ENCODE measurements around the gene AFF2.

The AFF2 gene

GRCh38 chrX:148620023-148620422 lies 119.6 kb downstream of the AFF2 start:
- H3F3A ChIP-seq (ENCODE audit: insufficient read depth, low read length) = no peaks in the 10 kb centered on the region
- DNase-seq = no peak
- H3K4me3 ChIP-seq (ENCODE audit: low read length) = no peak overlapping the region
- no peaks in the 10 kb centered on the region for H3K9me2 ChIP-seq (replicated peaks; ENCODE audit: insufficient read depth, low read length)
- no peaks in the 10 kb centered on the region for H3K36me3 ChIP-seq (replicated peaks; ENCODE audit: insufficient read depth, low read length)
- no peak overlapping the region for H3K27ac ChIP-seq (ENCODE audit: low read length)
- no peak overlapping the region for H2AFZ ChIP-seq (ENCODE audit: low read length)
- H3K4me1 ChIP-seq (ENCODE audit: low read length) = no peaks in the 10 kb centered on the region
- H4K20me1 ChIP-seq (ENCODE audit: insufficient read depth, low read length) = no peaks in the 10 kb centered on the region
- H3K9me3 ChIP-seq (replicated peaks; ENCODE audit: insufficient read depth, low read length) = no peaks in the 10 kb centered on the region
- no peaks in the 10 kb centered on the region for H3K27me3 ChIP-seq (replicated peaks; ENCODE audit: insufficient read depth, low read length)
- TF ChIP-seq EZH2phosphoT487 (IDR thresholded peaks at IDR 0.05; ENCODE audit: low read length) (no peak), CTCF (IDR thresholded peaks at IDR 0.05; ENCODE audit: low read length) (no peak), EZH2 (optimal IDR thresholded peaks at IDR 0.05; ENCODE audit: low read depth, low read length) (no peak)
- H3K4me2 ChIP-seq (ENCODE audit: low read depth, low read length) = no peak overlapping the region
- H3K9ac ChIP-seq (ENCODE audit: low read length) = no peak overlapping the region
- no peaks in the 10 kb centered on the region for H3K79me2 ChIP-seq (ENCODE audit: low read length)

DNA sequence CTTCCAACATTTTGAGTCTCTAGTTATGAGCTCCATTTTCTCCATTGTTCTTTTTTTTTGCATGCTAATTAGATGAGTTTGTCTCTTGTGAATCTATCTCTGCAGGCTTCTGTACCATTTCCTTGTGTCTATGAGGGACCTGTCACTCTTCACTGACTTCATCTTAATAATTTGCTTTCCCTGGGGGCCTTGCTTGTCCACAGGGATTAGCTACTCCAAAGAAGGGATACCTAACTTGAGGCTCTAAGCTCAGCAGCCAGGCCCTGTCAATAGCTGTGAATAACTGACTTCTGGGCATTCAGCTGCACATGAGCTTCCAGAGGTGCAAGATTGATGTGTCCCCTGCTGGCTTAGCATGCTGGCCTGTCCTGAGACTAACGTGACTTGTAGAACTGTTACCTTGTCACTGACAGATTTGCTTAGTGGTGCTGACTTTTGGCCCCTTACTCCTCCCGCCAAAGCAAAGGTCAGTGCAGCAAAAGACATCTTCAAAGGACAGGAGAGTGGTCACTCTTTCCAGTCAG lies 124.6 kb downstream of the AFF2 start:
- H3K36me3 ChIP-seq (replicated peaks; ENCODE audit: insufficient read depth, low read length) = no peaks in the 10 kb centered on the region
- H3K27ac ChIP-seq (ENCODE audit: low read length) = no peak overlapping the region
- no peaks in the 10 kb centered on the region for H3K79me2 ChIP-seq (ENCODE audit: low read length)
- no peaks in the 10 kb centered on the region for H3K9me2 ChIP-seq (replicated peaks; ENCODE audit: insufficient read depth, low read length)
- H3K4me3 ChIP-seq (ENCODE audit: low read length) = no peak overlapping the region
- TF ChIP-seq EZH2phosphoT487 (IDR thresholded peaks at IDR 0.05; ENCODE audit: low read length) (no peak), EZH2 (optimal IDR thresholded peaks at IDR 0.05; ENCODE audit: low read depth, low read length) (no peak), CTCF (IDR thresholded peaks at IDR 0.05; ENCODE audit: low read length) (no peak)
- H4K20me1 ChIP-seq (ENCODE audit: insufficient read depth, low read length) = no peaks in the 10 kb centered on the region
- DNase-seq = no peak
- H3K4me2 ChIP-seq (ENCODE audit: low read depth, low read length) = no peak overlapping the region
- no peak overlapping the region for H2AFZ ChIP-seq (ENCODE audit: low read length)
- H3K9ac ChIP-seq (ENCODE audit: low read length) = no peak overlapping the region
- no peaks in the 10 kb centered on the region for H3F3A ChIP-seq (ENCODE audit: insufficient read depth, low read length)
- H3K27me3 ChIP-seq (replicated peaks; ENCODE audit: insufficient read depth, low read length) = no peaks in the 10 kb centered on the region
- no peaks in the 10 kb centered on the region for H3K9me3 ChIP-seq (replicated peaks; ENCODE audit: insufficient read depth, low read length)
- H3K4me1 ChIP-seq (ENCODE audit: low read length) = no peaks in the 10 kb centered on the region

DNA sequence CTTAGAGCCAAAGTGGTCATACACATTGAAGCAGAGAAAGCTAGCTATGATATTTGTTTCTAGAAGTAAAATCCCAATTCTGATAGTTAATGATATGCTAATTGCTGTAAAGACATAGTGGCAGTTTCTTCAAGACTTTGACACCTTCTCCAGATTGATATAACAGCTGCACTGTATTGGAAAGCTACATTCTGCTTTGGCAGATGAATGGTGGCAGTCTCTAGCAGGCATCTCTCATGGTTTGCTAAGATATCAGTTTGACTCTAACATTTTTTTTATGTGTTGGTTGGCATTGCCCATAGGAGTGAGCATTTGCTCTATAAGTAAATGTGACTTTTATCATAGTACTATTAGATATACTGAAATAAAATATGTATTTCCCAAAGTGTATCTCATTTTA lies 128.2 kb downstream of the AFF2 start:
- Histone ChIP-seq H3K36me3 (replicated peaks; ENCODE audit: insufficient read depth, low read length) (no peaks in the 10 kb centered on the region), H2AFZ (ENCODE audit: low read length) (no peak overlapping the region), H3K27ac (ENCODE audit: low read length) (no peak overlapping the region), H3K9ac (ENCODE audit: low read length) (no peak overlapping the region), H3K9me2 (replicated peaks; ENCODE audit: insufficient read depth, low read length) (no peaks in the 10 kb centered on the region), H3F3A (ENCODE audit: insufficient read depth, low read length) (no peaks in the 10 kb centered on the region), H3K9me3 (replicated peaks; ENCODE audit: insufficient read depth, low read length) (no peaks in the 10 kb centered on the region), H4K20me1 (ENCODE audit: insufficient read depth, low read length) (no peaks in the 10 kb centered on the region), H3K27me3 (replicated peaks; ENCODE audit: insufficient read depth, low read length) (no peaks in the 10 kb centered on the region), H3K4me1 (ENCODE audit: low read length) (no peaks in the 10 kb centered on the region), H3K4me2 (ENCODE audit: low read depth, low read length) (no peak overlapping the region), H3K4me3 (ENCODE audit: low read length) (no peak overlapping the region), H3K79me2 (ENCODE audit: low read length) (no peaks in the 10 kb centered on the region)
- no peak for DNase-seq
- no peak for TF ChIP-seq EZH2phosphoT487 (IDR thresholded peaks at IDR 0.05; ENCODE audit: low read length)
- TF ChIP-seq EZH2 (optimal IDR thresholded peaks at IDR 0.05; ENCODE audit: low read depth, low read length) = no peak
- TF ChIP-seq CTCF (IDR thresholded peaks at IDR 0.05; ENCODE audit: low read length) = no peak
